ENCODE data around the gene NLGN1. TPM values are rescaled to one million over a fixed set of nuclear protein-coding genes. Genes with fewer than 3 reads are reported as not detected.

Gene NLGN1
- total and polyA plus RNA-seq, 2 experiments from 2014 or later: 5.3 to 10.9 TPM

- H3K9me3 ChIP-seq (ENCODE audit: low read depth): no peaks in the 10 kb centered on the region
- no peak for DNase-seq (ENCODE audit: low read depth in 1 of 2, low spot score in 1 of 2)
- H3K27ac ChIP-seq: no peak overlapping the region
- H3K4me1 ChIP-seq (ENCODE audit: low read depth): peaks cover 3% of the 10 kb centered on the region
- no peaks in the 10 kb centered on the region for H3K36me3 ChIP-seq
- no peaks in the 10 kb centered on the region for H3K27me3 ChIP-seq
- TF ChIP-seq, protein P1, sequence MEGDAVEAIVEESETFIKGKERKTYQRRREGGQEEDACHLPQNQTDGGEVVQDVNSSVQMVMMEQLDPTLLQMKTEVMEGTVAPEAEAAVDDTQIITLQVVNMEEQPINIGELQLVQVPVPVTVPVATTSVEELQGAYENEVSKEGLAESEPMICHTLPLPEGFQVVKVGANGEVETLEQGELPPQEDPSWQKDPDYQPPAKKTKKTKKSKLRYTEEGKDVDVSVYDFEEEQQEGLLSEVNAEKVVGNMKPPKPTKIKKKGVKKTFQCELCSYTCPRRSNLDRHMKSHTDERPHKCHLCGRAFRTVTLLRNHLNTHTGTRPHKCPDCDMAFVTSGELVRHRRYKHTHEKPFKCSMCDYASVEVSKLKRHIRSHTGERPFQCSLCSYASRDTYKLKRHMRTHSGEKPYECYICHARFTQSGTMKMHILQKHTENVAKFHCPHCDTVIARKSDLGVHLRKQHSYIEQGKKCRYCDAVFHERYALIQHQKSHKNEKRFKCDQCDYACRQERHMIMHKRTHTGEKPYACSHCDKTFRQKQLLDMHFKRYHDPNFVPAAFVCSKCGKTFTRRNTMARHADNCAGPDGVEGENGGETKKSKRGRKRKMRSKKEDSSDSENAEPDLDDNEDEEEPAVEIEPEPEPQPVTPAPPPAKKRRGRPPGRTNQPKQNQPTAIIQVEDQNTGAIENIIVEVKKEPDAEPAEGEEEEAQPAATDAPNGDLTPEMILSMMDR (IDR thresholded peaks at IDR 0.05; ENCODE audit: low read depth, low read length): no peak
- H3K4me3 ChIP-seq: no peak overlapping the region
Observed at GRCh38 chr3:173753593-173753992, 356.0 kb downstream of the NLGN1 start.

- H3K9me3 ChIP-seq (ENCODE audit: low read depth): no peaks in the 10 kb centered on the region
- H3K36me3 ChIP-seq: no peaks in the 10 kb centered on the region
- H3K27me3 ChIP-seq: no peaks in the 10 kb centered on the region
- no peak overlapping the region for H3K27ac ChIP-seq
- no peak overlapping the region for H3K4me3 ChIP-seq
- peaks cover 6% of the 10 kb centered on the region for H3K4me1 ChIP-seq (ENCODE audit: low read depth)
- TF ChIP-seq, protein P1 (IDR thresholded peaks at IDR 0.05; ENCODE audit: low read depth, low read length): no peak
- DNase-seq (ENCODE audit: low read depth in 1 of 2, low spot score in 1 of 2): no peak
Observed at GRCh38 chr3:173755161-173755560, 357.6 kb downstream of the NLGN1 start.

DNA sequence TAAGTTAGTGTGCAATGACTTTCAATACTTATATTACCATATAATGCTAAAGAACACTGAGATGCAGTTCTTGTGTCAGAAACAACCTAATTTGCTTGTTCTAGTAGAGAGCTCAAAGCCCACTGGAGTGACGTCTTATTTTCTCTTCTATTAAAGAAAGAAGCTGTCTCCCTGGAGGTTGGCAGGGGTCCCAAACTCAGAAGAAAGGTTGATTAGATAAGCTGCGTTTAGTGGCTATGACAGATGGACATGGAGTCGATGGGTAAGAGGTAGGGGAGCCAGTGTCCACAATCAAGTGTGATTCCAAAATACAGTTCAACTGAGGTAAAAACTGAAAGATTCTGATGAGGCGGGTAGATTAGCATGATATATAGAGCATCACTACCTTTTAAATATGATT is 363.6 kb downstream of the NLGN1 start:
- Histone ChIP-seq H3K4me1 (ENCODE audit: low read depth) (peaks cover 22% of the 10 kb centered on the region), H3K9me3 (ENCODE audit: low read depth) (no peaks in the 10 kb centered on the region), H3K27ac (peak overlapping the region; percentile 22), H3K27me3 (no peaks in the 10 kb centered on the region), H3K36me3 (no peaks in the 10 kb centered on the region), H3K4me3 (no peak overlapping the region)
- peak in 1 of 2 donors; percentile 23 for DNase-seq (ENCODE audit: low read depth in 1 of 2, low spot score in 1 of 2)
- TF ChIP-seq, protein P1 (IDR thresholded peaks at IDR 0.05; ENCODE audit: low read depth, low read length): no peak

GRCh38 chr3:173762501-173762900 is 365.0 kb downstream of the NLGN1 start:
- TF ChIP-seq, protein P1 (IDR thresholded peaks at IDR 0.05; ENCODE audit: low read depth, low read length): no peak
- Histone ChIP-seq H3K9me3 (ENCODE audit: low read depth) (no peaks in the 10 kb centered on the region), H3K4me3 (no peak overlapping the region), H3K27ac (no peak overlapping the region), H3K27me3 (no peaks in the 10 kb centered on the region), H3K36me3 (no peaks in the 10 kb centered on the region), H3K4me1 (ENCODE audit: low read depth) (peaks cover 22% of the 10 kb centered on the region)
- no peak for DNase-seq (ENCODE audit: low read depth in 1 of 2, low spot score in 1 of 2)

DNA sequence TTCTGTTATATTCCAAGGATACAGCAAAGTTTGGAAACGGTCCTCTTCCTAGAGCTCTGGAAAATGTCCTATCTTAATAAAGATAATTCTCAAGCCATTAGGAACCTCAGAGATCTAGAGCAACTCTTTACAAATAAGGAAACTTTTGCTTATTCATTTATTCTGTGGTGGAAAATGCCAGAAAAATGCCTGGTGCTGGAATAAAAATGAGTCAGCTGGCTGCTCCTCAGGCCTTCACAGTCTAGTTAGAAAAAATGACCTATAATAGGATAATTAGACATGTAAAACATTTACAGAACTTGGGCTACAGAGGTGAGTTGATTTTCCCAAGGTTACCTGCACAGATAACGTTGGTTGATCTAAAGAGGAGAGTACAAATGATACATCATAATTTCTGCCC is 372.5 kb downstream of the NLGN1 start:
- DNase-seq (ENCODE audit: low read depth in 1 of 2, low spot score in 1 of 2): no peak
- peaks cover 3% of the 10 kb centered on the region for H3K4me1 ChIP-seq (ENCODE audit: low read depth)
- no peak overlapping the region for H3K4me3 ChIP-seq
- no peaks in the 10 kb centered on the region for H3K9me3 ChIP-seq (ENCODE audit: low read depth)
- H3K27me3 ChIP-seq: no peaks in the 10 kb centered on the region
- TF ChIP-seq, protein P1 (IDR thresholded peaks at IDR 0.05; ENCODE audit: low read depth, low read length): no peak
- no peak overlapping the region for H3K27ac ChIP-seq
- no peaks in the 10 kb centered on the region for H3K36me3 ChIP-seq

All from cardiac muscle cell (in vitro differentiated cells and primary cell).